Fibroblast of lung (primary cell): ENCODE results near the gene ATP6V0A1. TPM values are rescaled to one million over a fixed set of nuclear protein-coding genes. Genes with fewer than 3 reads are reported as not detected.
A peak's percentile ranks its signal among the peaks of the same experiment; 100 is the strongest.

ENCODE experiments used
- DNase-seq, 2 donors: peaks; one replicate each; pipeline versions ENCODE4 v3.0.0 to v3.0.0-alpha.2; 2010; ENCODE audit warnings: low read depth in 2 of 2
- H2AFZ ChIP-seq: 2 replicates; pipeline ENCODE4 v1.5.1; 2012; ENCODE audit warnings: low read length, control low read depth, inconsistent platforms
- H3K27ac ChIP-seq: 2 replicates; pipeline ENCODE4 v1.5.1; 2011; ENCODE audit warnings: low read length, control low read depth; ENCODE audit not compliant: insufficient read depth
- H3K27me3 ChIP-seq: 2 replicates; pipeline ENCODE4 v1.5.1; 2011; ENCODE audit warnings: mild to moderate bottlenecking, low read length; ENCODE audit not compliant: control insufficient read depth, insufficient read depth
- H3K36me3 ChIP-seq: 2 replicates; pipeline ENCODE4 v1.5.1; 2011; ENCODE audit warnings: low read length; ENCODE audit not compliant: control insufficient read depth, insufficient read depth
- H3K4me1 ChIP-seq: 2 replicates; pipeline ENCODE4 v1.5.1; 2011; ENCODE audit warnings: low read length; ENCODE audit not compliant: control insufficient read depth, insufficient read depth; ENCODE audit errors: extremely low read depth
- H3K4me2 ChIP-seq: 2 replicates; pipeline ENCODE4 v1.5.1; 2011; ENCODE audit warnings: low read length, control low read depth; ENCODE audit not compliant: insufficient read depth; ENCODE audit errors: extremely low read depth
- H3K4me3 ChIP-seq, 4 experiments: fragments of 200-600 bp in 1 of 4; sonication (generic) in 1 of 4; replicated peaks in 1 of 4; 2 replicates each; pipeline ENCODE4 v1.5.1; 2011 to 2016; ENCODE audit warnings: low read length in 4 of 4, low read depth in 3 of 4, mild to moderate bottlenecking in 3 of 4, control low read depth in 2 of 4, inconsistent platforms in 1 of 4, mixed read lengths in 1 of 4; ENCODE audit not compliant: insufficient read depth in 1 of 4; ENCODE audit errors: control extremely low read depth in 1 of 4
- H3K79me2 ChIP-seq: 2 replicates; pipeline ENCODE4 v1.5.1; 2012; ENCODE audit warnings: mild to moderate bottlenecking, low read length, inconsistent platforms; ENCODE audit not compliant: control insufficient read depth, insufficient read depth
- H3K9ac ChIP-seq: 2 replicates; pipeline ENCODE4 v1.5.1; 2011; ENCODE audit warnings: mild to moderate bottlenecking, low read length, control low read depth; ENCODE audit not compliant: insufficient read depth
- H3K9me3 ChIP-seq: 2 replicates; pipeline ENCODE4 v1.5.1; 2012; ENCODE audit warnings: low read depth, low read length; ENCODE audit not compliant: control insufficient read depth, insufficient read depth
- H4K20me1 ChIP-seq: 2 replicates; pipeline ENCODE4 v1.5.1; 2011; ENCODE audit warnings: low read length; ENCODE audit not compliant: control insufficient read depth, insufficient read depth; ENCODE audit errors: extremely low read depth
- EZH2 ChIP-seq: IDR thresholded peaks from 2 replicates; pipeline ENCODE4 v1.5.1; 2012; ENCODE audit warnings: low read length, control low read depth, mild to moderate bottlenecking; ENCODE audit errors: missing control alignments
- polyA plus RNA-seq, 2 donors: library from polyadenylated mRNA; depleted of rRNA in 1 of 2; stranded (reverse) in 1 of 2; unstranded in 1 of 2; fragments of >200 nt; gene quantifications; 2 replicates each; pipeline ENCODE4 v1.2.1, GENCODE V29; 2011 to 2012; ENCODE audit warnings: missing spikeins in 1 of 2
- total RNA-seq: library from RNA; depleted of rRNA; stranded (reverse); fragments of >200 nt; gene quantifications from 2 replicates; pipeline ENCODE4 v1.2.1, GENCODE V29; 2014
- TF ChIP-seq, protein P1 (sequence below), 2 donors: IDR thresholded peaks in 1 of 2; conservative IDR thresholded peaks in 1 of 2; 1 replicate in 1 of 2; 2 replicates in 1 of 2; pipeline ENCODE4 v1.5.1; 2011 to 2012; ENCODE audit warnings: low read length in 2 of 2, control low read depth in 1 of 2, inconsistent platforms in 1 of 2, low read depth in 1 of 2, mild to moderate bottlenecking in 1 of 2

Gene ATP6V0A1
- total and polyA plus RNA-seq, 2 donors (not counting 1 experiment from before 2014, with no cell fraction given): 26.7 to 65.7 TPM

DNA sequence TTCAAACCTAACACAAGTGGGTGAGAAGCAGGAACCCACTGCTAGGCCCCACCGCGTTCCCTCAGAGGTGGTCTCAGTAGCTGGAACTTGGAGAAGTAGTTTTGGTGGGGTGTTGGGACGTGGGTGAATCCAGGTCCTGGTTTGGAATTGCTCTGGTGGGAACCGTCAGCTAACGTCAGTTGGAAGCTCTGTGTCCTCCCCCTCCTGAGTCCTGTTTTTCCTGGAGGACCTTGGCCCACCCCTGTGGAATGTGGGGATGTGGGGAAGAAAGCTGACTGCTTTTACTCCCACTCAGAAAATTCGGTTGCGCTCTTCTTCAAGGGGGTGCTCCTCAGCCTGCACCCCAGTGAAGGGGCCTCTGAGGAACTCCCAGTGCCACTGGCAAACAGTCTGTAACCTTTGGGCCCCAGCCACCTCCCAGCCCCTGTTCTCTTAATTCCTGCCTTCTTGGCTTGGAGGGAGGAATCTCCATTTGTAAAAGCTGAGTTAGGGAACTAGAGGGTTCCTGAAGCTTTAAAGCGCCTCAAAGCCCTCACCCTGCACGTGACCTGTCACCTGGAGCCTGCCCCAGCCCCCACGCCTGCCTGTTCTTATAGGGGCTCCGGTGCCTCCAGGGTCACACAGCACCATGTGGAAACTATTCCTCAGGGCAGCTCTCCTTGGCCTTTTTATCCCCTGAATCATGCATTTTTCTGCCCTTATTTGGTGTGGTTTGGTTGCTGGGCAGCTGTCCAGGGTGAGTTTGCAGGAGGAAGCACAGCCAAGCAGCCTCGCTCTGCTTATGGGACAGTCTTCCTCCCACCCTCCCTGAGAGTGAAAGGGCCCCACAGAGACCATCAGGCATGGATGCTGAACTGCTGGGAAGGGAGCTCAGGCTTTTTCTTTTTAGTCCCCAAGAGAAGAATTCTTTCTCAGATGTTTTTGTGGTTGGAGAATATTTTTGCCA lies 61.1 kb downstream of the ATP6V0A1 start:
- no peak overlapping the region for H2AFZ ChIP-seq
- peak overlapping the region; percentile 60 for H3K4me2 ChIP-seq
- H3K27me3 ChIP-seq: no peaks in the 10 kb centered on the region
- no peak for TF ChIP-seq EZH2
- no peaks in the 10 kb centered on the region for H4K20me1 ChIP-seq
- peaks cover 55% of the 10 kb centered on the region for H3K4me1 ChIP-seq
- peak overlapping the region; percentile 97 for H3K27ac ChIP-seq
- H3K9me3 ChIP-seq: no peaks in the 10 kb centered on the region
- H3K79me2 ChIP-seq: no peaks in the 10 kb centered on the region
- peak overlapping the region; percentile 54 for H3K9ac ChIP-seq
- no peak overlapping the region for H3K4me3 ChIP-seq
- DNase-seq: peak; percentile 99
- peaks cover 6% of the 10 kb centered on the region for H3K36me3 ChIP-seq

DNA sequence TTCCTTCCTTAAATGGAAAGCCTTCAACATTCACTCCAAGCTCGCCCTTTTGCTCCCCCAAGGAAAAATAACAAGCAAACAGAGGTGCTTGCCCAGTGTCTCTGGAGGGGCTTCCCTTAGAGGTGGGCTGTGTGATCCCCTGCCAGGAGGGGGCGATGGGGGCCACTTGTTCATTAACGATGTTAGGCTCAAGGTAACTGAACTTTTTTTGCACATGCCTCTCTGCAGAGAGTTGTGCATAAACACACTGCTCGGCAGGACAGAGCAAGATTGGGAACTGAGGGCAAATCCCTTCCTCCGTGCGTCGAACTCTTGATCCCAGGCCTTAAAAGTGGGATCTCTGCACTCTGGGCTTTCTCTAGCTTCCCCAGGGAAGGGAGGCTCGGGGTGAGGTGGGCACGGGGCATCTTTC lies 61.9 kb downstream of the ATP6V0A1 start:
- Histone ChIP-seq H3K4me1 (peaks cover 57% of the 10 kb centered on the region), H3K9ac (peak overlapping the region; percentile 1), H3K27me3 (no peaks in the 10 kb centered on the region), H2AFZ (no peak overlapping the region), H3K4me2 (peak overlapping the region; percentile 42), H4K20me1 (no peaks in the 10 kb centered on the region), H3K27ac (peak overlapping the region; percentile 97), H3K79me2 (no peaks in the 10 kb centered on the region), H3K4me3 (peak overlapping the region in 1 of 4 experiments; percentile 20), H3K9me3 (no peaks in the 10 kb centered on the region), H3K36me3 (peaks cover 6% of the 10 kb centered on the region)
- DNase-seq: no peak
- TF ChIP-seq EZH2: no peak
- TF ChIP-seq, protein P1, sequence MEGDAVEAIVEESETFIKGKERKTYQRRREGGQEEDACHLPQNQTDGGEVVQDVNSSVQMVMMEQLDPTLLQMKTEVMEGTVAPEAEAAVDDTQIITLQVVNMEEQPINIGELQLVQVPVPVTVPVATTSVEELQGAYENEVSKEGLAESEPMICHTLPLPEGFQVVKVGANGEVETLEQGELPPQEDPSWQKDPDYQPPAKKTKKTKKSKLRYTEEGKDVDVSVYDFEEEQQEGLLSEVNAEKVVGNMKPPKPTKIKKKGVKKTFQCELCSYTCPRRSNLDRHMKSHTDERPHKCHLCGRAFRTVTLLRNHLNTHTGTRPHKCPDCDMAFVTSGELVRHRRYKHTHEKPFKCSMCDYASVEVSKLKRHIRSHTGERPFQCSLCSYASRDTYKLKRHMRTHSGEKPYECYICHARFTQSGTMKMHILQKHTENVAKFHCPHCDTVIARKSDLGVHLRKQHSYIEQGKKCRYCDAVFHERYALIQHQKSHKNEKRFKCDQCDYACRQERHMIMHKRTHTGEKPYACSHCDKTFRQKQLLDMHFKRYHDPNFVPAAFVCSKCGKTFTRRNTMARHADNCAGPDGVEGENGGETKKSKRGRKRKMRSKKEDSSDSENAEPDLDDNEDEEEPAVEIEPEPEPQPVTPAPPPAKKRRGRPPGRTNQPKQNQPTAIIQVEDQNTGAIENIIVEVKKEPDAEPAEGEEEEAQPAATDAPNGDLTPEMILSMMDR (conservative IDR thresholded peaks at IDR 0.05 in 1 of 2, IDR thresholded peaks at IDR 0.05 in 1 of 2; ENCODE audit: low read depth in 1 of 2, low read length in 2 of 2): peak in 1 of 2 donors; percentile 14

DNA sequence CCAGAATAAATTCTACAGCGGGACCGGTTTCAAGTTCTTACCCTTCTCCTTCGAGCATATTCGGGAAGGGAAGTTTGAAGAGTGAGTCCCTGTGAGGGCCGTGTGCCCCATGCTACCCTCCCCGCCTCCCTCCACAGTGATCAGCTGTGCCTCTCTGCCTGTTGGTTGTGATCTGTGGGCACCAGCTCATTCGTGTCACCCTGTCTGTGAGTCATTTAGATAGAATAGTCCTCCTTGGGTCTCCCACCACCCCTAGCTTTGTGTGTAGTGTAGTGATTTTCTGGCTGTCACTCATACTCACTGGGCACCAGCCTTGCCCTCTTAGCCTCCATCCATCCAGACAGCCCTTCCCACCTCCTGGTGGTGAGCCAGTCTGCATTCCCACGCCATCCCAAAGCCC lies 62.4 kb downstream of the ATP6V0A1 start:
- H3K4me1 ChIP-seq: peaks cover 57% of the 10 kb centered on the region
- H2AFZ ChIP-seq: no peak overlapping the region
- H4K20me1 ChIP-seq: no peaks in the 10 kb centered on the region
- peak overlapping the region; percentile 41 for H3K9ac ChIP-seq
- peak overlapping the region; percentile 38 for H3K4me2 ChIP-seq
- no peak overlapping the region for H3K4me3 ChIP-seq
- no peaks in the 10 kb centered on the region for H3K79me2 ChIP-seq
- peaks cover 6% of the 10 kb centered on the region for H3K36me3 ChIP-seq
- H3K9me3 ChIP-seq: no peaks in the 10 kb centered on the region
- peak overlapping the region; percentile 97 for H3K27ac ChIP-seq
- TF ChIP-seq, protein P1 (conservative IDR thresholded peaks at IDR 0.05 in 1 of 2, IDR thresholded peaks at IDR 0.05 in 1 of 2; ENCODE audit: low read depth in 1 of 2, low read length in 2 of 2): no peak
- TF ChIP-seq EZH2: no peak
- no peaks in the 10 kb centered on the region for H3K27me3 ChIP-seq
- peak in 1 of 2 donors; percentile 34 for DNase-seq
